ENCODE measurements around the gene SREBF2.

The SREBF2 gene

GRCh38 chr22:41874090-41874489, 41.2 kb downstream of the SREBF2 start:
- H3K4me3 ChIP-seq (ENCODE audit: low read depth, low read length): no peak overlapping the region
- in situ Hi-C loops (cut with HindIII; ENCODE audit: low sequenced_read_pairs): no loop called here
- DNase-seq (ENCODE audit: low read depth): no peak
- TF ChIP-seq CTCF (IDR thresholded peaks at IDR 0.05; ENCODE audit: low read depth, low read length, missing control alignments): no peak

GRCh38 chr22:41875531-41876270, 42.8 kb downstream of the SREBF2 start:
- DNase-seq (ENCODE audit: low read depth): no peak
- no peak for TF ChIP-seq CTCF (IDR thresholded peaks at IDR 0.05; ENCODE audit: low read depth, low read length, missing control alignments)
- in situ Hi-C loops (cut with HindIII; ENCODE audit: low sequenced_read_pairs): no loop called here

GRCh38 chr22:41876275-41876674, 43.4 kb downstream of the SREBF2 start:
- DNase-seq (ENCODE audit: low read depth): no peak
- TF ChIP-seq CTCF (IDR thresholded peaks at IDR 0.05; ENCODE audit: low read depth, low read length, missing control alignments): no peak
- in situ Hi-C loops (cut with HindIII; ENCODE audit: low sequenced_read_pairs): no loop called here
- H3K4me3 ChIP-seq (ENCODE audit: low read depth, low read length): no peak overlapping the region

More at GRCh38 chr22:41875531-41876270, 42.8 kb downstream of the SREBF2 start:
- H3K4me3 ChIP-seq (ENCODE audit: low read depth, low read length): no peak overlapping the region

GRCh38 chr22:41876675-41877074, 43.8 kb downstream of the SREBF2 start:
- no peak for DNase-seq (ENCODE audit: low read depth)
- no peak overlapping the region for H3K4me3 ChIP-seq (ENCODE audit: low read depth, low read length)
- TF ChIP-seq CTCF (IDR thresholded peaks at IDR 0.05; ENCODE audit: low read depth, low read length, missing control alignments): no peak
- in situ Hi-C loops (cut with HindIII; ENCODE audit: low sequenced_read_pairs): no loop called here

- in situ Hi-C loops (cut with HindIII; ENCODE audit: low sequenced_read_pairs): loop anchor here (5.0 kb wide), 1 partner anchor 163 kb away; no protein-coding TSS in a partner anchor
- H3K4me3 ChIP-seq (ENCODE audit: low read depth, low read length): no peak overlapping the region
- no peak for DNase-seq (ENCODE audit: low read depth)
- TF ChIP-seq CTCF (IDR thresholded peaks at IDR 0.05; ENCODE audit: low read depth, low read length, missing control alignments): no peak
These were observed 47.7 kb downstream of the SREBF2 start for GRCh38 chr22:41880653-41881052.

- no peak overlapping the region for H3K4me3 ChIP-seq (ENCODE audit: low read depth, low read length)
- no peak for DNase-seq (ENCODE audit: low read depth)
- no peak for TF ChIP-seq CTCF (IDR thresholded peaks at IDR 0.05; ENCODE audit: low read depth, low read length, missing control alignments)
- in situ Hi-C loops (cut with HindIII; ENCODE audit: low sequenced_read_pairs): loop anchor here (5.0 kb wide), 1 partner anchor 166 kb away; no protein-coding TSS in a partner anchor
These were observed 50.5 kb downstream of the SREBF2 start for GRCh38 chr22:41883400-41883799.
